Glutamatergic neuron (in vitro differentiated cells): ENCODE results near the gene AATK. TPM values are rescaled to one million over a fixed set of nuclear protein-coding genes. Genes with fewer than 3 reads are reported as not detected.

Experiments used
- DNase-seq: peaks from one replicate; pipeline ENCODE4 v3.0.0; 2022
- H3K27ac Mint-ChIP-seq: one replicate; pipeline ENCODE4 v1.8.0; 2020; ENCODE audit warnings: mild to moderate bottlenecking, mixed read lengths, inconsistent platforms; ENCODE audit not compliant: unreplicated experiment
- H3K27me3 Mint-ChIP-seq: one replicate; pipeline ENCODE4 v1.8.0; 2020; ENCODE audit warnings: mild to moderate bottlenecking, moderate library complexity, mixed read lengths, inconsistent platforms; ENCODE audit not compliant: unreplicated experiment
- H3K36me3 Mint-ChIP-seq: one replicate; pipeline ENCODE4 v1.8.0; 2020; ENCODE audit warnings: mild to moderate bottlenecking, mixed read lengths, inconsistent platforms; ENCODE audit not compliant: unreplicated experiment
- H3K4me1 Mint-ChIP-seq: one replicate; pipeline ENCODE4 v1.8.0; 2020; ENCODE audit warnings: mild to moderate bottlenecking, low read depth, mixed read lengths, inconsistent platforms; ENCODE audit not compliant: unreplicated experiment
- H3K4me3 Mint-ChIP-seq: one replicate; pipeline ENCODE4 v1.8.0; 2020; ENCODE audit warnings: mild to moderate bottlenecking, mixed read lengths, inconsistent platforms; ENCODE audit not compliant: unreplicated experiment
- H3K9me3 Mint-ChIP-seq: one replicate; pipeline ENCODE4 v1.8.0; 2020; ENCODE audit warnings: mild to moderate bottlenecking, moderate library complexity, mixed read lengths, inconsistent platforms; ENCODE audit not compliant: unreplicated experiment
- CTCF ChIP-seq: fragments of 200-600 bp; sonication (generic); IDR thresholded peaks from one replicate; pipeline ENCODE4 v1.5.0; 2021; ENCODE audit not compliant: partially characterized antibody, unreplicated experiment
- total RNA-seq: library from RNA; stranded (reverse); fragmentation: NEBNext Ultra II Directional; extraction: Animal tissue kit (Norgen Biotek cat#: 25700); gene quantifications from one replicate; pipeline ENCODE4 v1.2.1, GENCODE V29; 2021; ENCODE audit not compliant: unreplicated experiment

AATK gene
- total RNA-seq, 1 donor from 2014 or later: 27.0 TPM

- no peak overlapping the region for H3K4me3 Mint-ChIP-seq
- no peak overlapping the region for H3K27ac Mint-ChIP-seq
- no peaks in the 10 kb centered on the region for H3K27me3 Mint-ChIP-seq
- H3K9me3 Mint-ChIP-seq: peaks cover 2% of the 10 kb centered on the region
- H3K4me1 Mint-ChIP-seq: peaks cover 4% of the 10 kb centered on the region
- TF ChIP-seq CTCF: no peak
- H3K36me3 Mint-ChIP-seq: no peaks in the 10 kb centered on the region
- DNase-seq: no peak
Measured at GRCh38 chr17:81126281-81127132, 39.5 kb downstream of the AATK start.

GRCh38 chr17:81125573-81126081 lies 40.4 kb downstream of the AATK start:
- peaks cover 2% of the 10 kb centered on the region for H3K9me3 Mint-ChIP-seq
- H3K36me3 Mint-ChIP-seq: no peaks in the 10 kb centered on the region
- TF ChIP-seq CTCF: no peak
- H3K27me3 Mint-ChIP-seq: no peaks in the 10 kb centered on the region
- H3K4me3 Mint-ChIP-seq: no peak overlapping the region
- no peak for DNase-seq
- no peak overlapping the region for H3K27ac Mint-ChIP-seq
- peaks cover 4% of the 10 kb centered on the region for H3K4me1 Mint-ChIP-seq

- no peak overlapping the region for H3K27ac Mint-ChIP-seq
- no peak overlapping the region for H3K4me3 Mint-ChIP-seq
- H3K4me1 Mint-ChIP-seq: peaks cover 3% of the 10 kb centered on the region
- H3K9me3 Mint-ChIP-seq: peaks cover 3% of the 10 kb centered on the region
- TF ChIP-seq CTCF: no peak
- peaks cover 3% of the 10 kb centered on the region for H3K27me3 Mint-ChIP-seq
- DNase-seq: no peak
- no peaks in the 10 kb centered on the region for H3K36me3 Mint-ChIP-seq
Measured at GRCh38 chr17:81124377-81124776, 41.6 kb downstream of the AATK start.

GRCh38 chr17:81123052-81124048 lies 42.7 kb downstream of the AATK start:
- peaks cover 3% of the 10 kb centered on the region for H3K4me1 Mint-ChIP-seq
- H3K9me3 Mint-ChIP-seq: peaks cover 3% of the 10 kb centered on the region
- H3K27ac Mint-ChIP-seq: no peak overlapping the region
- H3K4me3 Mint-ChIP-seq: no peak overlapping the region
- no peaks in the 10 kb centered on the region for H3K36me3 Mint-ChIP-seq
- H3K27me3 Mint-ChIP-seq: peaks cover 9% of the 10 kb centered on the region
- no peak for DNase-seq
- no peak for TF ChIP-seq CTCF
